Tibial nerve (tissue), 4 donors: ENCODE results near the gene THBS2.

Experiments used
- CTCF ChIP-seq, 5 experiments: fragments of 200-600 bp in 3 of 5; fragments of 450-650 bp in 2 of 5; sonication (generic) in 3 of 5; IDR thresholded peaks; one replicate each; pipeline ENCODE4 v1.5.1; 2016 to 2019; ENCODE audit warnings: antibody characterized with exemption in 5 of 5, mild to moderate bottlenecking in 3 of 5, moderate library complexity in 2 of 5
- EP300 ChIP-seq, 2 donors: sonication (generic); formaldehyde crosslinking; IDR thresholded peaks; one replicate each; pipeline ENCODE4 v1.6.1; 2017; ENCODE audit warnings: antibody characterized with exemption in 2 of 2, mild to moderate bottlenecking in 1 of 2
- POLR2A ChIP-seq, 2 donors: fragments of 450-650 bp; IDR thresholded peaks; one replicate each; pipeline ENCODE4 v1.6.1; 2017; ENCODE audit warnings: antibody characterized with exemption in 2 of 2, mild to moderate bottlenecking in 2 of 2, moderate library complexity in 2 of 2

DNA sequence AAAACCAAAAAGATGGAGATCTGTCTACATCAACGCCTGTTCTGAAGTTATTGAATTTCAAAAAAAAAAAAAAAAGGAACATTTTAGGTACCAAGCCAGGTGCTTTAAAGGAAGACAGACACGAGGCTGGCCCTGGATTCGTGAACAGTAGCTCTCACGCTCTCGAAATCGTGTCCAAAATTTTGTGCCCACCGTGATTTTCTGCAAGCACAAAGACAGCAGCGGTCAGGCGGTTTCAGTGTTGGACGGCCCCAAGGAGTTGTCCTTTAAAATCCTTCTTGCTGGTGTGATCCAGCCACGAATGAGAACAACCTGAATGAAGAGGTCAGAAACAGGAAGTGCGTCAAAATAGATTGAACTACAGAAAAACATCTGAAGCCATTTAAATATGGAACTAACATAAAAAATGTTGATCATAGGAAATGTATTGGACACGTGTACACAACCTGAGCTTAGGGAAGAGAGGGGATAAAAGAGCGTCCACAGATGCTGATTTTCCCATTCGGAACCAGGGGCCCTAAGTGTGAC is 78.2 kb downstream of the THBS2 start:
- TF ChIP-seq POLR2A (IDR thresholded peaks at IDR 0.05) (no peak), EP300 (IDR thresholded peaks at IDR 0.05) (no peak), CTCF (IDR thresholded peaks at IDR 0.05) (no peak)
